GM18508 (cell line): ENCODE data around the gene NPHP4.
"Not testable (repeated sequence)": the region's sequence is repeated elsewhere in the genome, so short reads cannot be mapped to it uniquely, and the experiment has no call there.

ENCODE experiments used
- ATAC-seq: cut with Tn5 transposase; IDR thresholded peaks from one replicate; pipeline ENCODE4 v1.9.1; 2021; ENCODE audit warnings: moderate number of reproducible peaks; ENCODE audit not compliant: insufficient read depth, unreplicated experiment

NPHP4 gene

DNA sequence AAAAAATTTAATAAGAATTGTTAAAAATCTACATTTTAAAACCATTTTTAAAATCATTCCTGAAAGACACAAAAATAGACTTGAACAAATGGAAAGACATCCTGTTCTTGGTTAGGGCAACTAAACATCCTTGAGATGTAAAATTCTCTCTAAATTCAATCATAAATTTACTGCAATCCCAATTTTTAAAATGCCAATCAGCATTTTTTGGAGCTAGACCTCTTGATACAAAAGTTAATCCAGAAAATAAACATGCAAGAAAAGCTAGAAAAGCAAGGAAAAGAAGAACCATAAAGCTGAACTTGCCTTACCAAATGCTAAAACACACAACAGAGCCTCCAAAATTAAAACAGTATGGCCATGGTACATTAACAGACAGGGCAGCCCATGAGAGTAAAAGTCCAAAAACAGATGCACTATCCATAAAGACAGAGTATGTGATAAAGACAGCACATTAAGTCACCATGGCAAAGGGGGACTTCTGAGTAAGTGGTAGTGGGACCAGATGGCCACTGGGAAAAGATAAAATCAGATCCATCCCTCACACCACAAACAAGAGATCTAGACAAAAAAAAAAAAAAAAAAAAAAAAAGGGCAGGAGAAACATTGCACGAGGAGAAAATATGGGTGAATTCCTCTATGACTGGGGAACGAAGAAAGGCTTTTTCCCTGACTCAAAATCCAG, 51.4 kb downstream of the NPHP4 start:
- ATAC-seq, result no peak

DNA sequence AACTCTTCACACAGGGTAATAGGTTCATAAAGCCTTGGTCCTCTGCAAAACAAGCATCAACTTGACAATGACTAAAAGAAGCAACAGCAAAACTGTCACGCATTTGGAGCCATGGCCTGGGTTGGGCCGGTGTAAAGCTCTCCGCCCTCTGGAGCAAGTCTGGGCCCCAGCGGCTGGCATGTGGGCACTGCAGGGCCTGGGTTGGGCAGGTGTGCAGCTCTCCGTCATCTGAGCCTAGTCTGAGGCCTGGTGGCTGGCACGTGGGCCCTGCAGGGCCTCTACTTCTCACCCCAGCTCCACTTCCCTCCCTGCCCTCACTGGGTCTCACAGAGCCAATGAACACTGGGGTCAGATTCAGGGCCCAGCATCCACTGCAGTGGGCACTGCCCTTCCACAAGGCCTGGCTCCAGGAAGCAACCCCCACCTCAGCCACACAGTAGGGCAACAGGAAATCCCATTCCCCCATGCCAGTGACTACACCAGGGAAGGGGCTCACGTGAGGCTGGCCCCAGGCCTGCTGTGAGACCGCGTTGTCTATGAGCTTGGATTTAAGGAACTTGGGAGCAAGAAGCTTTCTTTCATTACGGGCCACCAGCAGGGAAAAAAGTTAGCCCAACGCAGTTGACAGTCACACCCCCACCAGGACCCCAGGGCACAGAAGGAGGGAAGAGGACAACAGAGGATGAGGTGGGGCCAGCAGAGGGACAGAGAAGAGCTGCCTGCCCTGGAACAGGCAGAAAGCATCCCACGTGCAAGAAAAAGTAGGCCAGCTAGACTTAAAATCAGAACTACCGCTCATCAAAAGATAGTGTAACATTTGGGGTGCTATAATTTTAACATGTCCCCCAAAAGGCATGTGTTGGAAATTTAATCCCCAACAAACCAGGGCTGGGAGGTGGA, 52.7 kb downstream of the NPHP4 start:
- no peak for ATAC-seq

DNA sequence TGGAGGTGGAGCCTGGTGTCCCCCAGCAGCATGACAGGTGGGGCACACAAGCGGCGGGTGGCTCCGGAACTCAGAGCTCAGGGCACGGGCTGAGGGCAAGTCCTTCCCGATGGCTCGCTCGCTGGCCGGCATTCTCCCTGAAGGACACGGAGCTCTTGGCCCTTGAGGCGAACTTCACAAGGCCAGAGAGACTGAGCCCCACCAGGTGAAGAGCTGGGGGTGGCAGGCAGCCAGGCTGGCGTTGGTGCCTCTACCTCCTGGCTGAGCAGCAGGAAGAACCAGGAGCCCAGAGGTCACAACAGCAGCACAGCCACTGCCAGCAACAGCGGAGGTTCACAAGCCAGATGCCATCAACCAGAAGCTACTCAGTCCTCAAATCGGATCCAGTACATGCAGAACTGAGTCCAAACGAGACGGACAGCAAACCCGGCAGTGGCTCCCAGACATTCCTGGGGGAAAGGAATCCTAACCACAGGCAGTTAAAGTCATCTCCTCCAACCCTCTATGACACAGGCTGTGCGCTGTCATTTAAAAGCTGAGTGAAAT, 54.1 kb downstream of the NPHP4 start:
- no peak for ATAC-seq

DNA sequence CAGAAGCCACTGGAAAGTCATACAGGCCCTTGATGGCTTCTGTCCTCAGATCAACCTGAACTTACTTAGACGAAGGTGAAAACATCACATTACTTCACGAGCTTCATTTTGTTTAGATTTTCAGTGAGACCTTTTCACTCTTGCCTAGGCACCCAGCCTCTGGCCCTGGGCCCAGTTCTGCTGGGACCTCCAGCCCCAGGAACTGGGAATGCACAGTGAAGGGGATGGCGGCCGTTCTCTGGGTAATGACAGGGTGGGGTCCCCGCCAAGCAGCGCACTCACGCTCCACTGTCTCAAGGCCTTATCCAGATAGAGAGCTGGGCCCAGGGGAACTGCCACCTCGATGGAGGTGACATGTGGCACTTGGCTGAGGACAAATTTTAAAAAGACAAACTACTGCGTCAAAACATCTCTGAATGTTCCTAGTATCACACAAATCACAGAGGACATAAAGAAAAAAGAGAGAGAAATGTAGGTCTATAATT, 54.8 kb downstream of the NPHP4 start:
- ATAC-seq, result no peak

DNA sequence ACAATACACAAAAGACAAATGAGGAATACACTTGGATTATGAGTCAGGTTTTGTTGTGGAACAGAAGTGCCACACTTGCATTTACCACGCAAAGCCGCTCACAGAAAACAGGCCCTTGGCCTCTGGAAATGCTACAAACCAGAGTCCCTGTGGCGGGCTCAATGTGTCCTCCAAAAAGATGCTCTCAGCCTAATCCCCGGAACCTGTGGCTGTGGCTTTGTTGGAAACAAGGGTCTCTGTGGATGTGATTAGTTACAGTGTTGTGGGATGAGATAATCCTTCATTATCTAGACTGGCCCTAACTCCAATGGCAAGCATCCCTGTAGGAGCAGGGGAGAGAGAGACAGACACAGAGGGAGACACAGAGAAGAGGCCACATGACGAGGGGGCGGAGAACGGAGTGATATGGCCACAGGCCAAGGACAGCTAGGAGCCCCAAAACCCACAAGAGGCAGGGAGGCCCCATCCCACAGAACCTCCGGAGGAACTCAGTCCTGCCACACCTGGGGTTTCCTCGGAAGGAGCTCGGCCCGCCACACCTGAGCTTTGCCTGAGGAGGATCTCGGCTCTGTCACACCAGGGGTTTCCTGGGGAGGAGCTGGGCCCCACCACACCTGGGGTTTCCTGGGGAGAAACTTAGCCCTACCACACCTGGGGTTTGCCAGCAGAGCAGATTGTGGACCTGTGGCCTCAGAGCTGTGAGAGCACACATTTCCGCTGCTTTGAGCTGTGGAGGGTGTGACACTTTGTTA, 55.4 kb downstream of the NPHP4 start:
- ATAC-seq, result no peak

DNA sequence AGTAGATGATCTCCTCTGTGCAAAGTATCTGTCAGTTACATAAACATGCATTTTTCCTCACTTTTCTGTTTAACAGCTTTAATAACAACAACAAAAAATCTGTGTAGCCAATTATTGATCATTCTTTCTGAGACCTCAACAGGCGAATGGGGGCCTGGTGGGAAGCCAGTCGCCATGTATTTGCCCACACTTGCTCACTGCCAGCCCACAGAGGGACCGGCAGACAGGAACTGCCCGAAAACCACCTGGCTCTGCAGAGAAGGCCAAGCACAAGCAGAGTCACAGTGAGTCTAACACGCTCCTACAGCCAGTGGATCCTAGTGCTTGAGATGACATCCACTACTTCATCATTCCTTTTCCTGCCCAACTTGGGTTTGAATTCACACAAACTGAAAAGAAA, 56.1 kb downstream of the NPHP4 start:
- ATAC-seq, result no peak

DNA sequence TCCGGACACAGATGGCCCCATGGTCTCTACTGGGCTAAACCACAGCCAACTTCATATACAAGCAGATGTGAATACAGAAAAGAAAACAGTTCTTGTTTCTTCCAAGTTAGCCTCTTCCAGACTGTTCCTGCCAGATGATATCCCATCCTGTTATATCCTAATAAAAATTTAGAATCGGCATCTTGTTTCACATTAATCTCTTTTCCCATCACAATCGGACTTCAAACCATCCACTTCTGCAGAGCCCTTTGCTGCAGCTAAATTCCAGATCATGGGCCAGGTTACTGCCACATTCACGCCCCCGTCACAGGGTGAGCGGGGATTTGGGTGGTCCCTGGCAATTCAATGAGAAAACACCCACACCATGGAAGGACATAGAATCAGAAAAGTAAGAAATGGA, 57.2 kb downstream of the NPHP4 start:
- ATAC-seq, result no peak

DNA sequence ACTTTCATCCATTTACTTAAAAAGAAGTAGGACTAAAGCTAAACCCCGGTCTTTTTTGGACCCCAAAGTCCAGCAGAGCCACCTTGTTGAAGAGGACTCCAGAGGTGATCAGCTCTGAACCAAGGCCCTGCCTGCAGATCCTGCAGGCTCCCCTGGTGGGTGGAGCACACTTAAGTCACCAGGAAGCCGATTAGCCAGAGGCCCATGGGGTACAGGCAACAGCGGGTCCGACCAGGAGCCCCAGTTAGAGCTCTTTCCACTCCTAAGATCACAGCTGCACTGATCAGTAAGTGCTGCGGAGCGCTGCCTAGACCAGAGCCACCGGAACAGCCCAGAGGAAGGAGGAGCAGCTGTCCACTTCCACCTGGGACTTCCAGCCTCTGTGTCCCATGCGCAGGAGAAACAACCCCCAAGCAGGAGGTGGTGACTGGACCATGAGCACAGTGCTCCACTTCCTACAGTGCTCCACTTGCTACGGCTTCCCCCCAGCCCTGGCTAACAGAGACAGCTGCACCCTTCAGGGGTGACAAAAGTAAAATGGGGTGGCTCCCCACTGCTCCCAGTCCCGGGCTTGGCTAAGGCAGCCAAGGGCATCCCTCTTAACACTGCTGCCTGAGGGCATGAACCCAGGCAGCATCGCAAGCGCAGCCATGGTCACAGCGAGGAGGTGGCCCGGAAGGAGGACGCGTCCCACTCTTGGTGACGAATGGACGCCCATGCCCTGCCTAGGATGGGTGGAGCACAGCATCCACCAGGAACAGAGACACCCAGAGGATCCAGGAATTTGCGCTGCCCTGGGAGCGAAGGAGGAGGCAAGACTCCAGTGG, 58.0 kb downstream of the NPHP4 start:
- ATAC-seq, result no peak

DNA sequence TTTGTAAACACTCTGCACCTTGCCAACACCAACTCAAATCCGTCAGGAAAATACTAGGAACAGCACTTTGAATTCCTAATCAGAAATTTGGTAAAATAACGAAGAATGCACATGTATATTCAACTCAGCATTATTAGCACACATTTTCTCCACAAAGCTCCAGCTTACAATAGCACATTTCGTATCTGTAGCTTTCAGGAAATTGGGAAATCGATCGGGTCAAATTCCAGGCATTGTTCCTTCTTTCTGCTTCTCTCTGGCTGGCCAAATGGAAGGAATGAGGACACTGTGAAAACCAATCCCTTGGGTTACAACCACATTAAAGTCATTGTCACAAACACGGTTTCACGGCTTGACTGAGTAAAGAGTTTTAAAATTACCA, 58.6 kb downstream of the NPHP4 start:
- no peak for ATAC-seq

DNA sequence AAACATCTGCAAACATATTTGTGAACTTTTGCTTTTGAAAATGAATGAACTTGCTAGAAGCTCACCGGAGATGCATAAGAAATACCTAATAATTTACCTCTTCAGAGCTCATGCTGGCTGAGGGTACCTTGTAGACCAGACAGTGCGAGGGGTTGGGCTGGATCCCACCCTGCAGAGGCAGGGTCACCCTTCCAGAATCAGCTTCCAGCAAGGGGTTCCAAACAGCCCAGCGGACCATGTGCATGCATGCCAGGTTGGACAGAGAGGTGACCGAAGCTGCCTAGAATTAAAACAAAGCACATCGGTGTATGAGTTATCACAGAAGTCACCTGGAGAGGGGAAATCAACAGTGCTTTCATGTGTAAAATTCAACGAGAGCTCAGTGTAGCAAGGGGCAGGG, 59.2 kb downstream of the NPHP4 start:
- no peak for ATAC-seq

DNA sequence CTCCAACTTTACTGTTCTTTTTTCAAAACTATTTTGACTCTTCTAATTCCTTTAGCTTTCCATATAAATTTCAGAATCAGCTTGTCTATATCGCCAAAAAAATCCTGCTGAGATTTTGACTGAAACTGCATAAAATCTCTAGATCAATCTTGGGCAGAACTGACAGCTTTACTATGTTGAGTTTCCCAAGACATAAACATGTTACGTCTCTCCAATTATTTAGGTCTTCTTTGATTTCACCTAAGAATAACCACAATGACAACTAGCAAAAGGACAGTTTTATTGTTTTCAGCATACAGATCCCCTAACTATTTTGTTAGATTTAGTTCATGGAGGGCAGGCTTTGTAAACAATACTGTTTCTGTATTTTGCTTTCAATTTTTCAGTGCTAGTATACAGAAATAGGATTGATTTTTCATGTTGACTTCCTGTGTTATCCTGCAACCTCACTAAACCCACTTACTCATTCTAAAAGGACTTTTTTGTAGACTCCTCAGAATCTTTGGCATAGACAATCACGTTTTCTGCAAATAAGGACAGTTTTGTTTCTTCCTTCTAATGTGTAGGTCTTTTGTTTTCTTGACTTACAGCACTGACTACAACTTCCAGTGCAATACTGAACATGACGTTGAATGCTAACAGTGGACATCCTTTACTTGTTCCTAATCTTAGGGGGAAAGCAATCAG, 63.4 kb downstream of the NPHP4 start:
- ATAC-seq, result no peak

DNA sequence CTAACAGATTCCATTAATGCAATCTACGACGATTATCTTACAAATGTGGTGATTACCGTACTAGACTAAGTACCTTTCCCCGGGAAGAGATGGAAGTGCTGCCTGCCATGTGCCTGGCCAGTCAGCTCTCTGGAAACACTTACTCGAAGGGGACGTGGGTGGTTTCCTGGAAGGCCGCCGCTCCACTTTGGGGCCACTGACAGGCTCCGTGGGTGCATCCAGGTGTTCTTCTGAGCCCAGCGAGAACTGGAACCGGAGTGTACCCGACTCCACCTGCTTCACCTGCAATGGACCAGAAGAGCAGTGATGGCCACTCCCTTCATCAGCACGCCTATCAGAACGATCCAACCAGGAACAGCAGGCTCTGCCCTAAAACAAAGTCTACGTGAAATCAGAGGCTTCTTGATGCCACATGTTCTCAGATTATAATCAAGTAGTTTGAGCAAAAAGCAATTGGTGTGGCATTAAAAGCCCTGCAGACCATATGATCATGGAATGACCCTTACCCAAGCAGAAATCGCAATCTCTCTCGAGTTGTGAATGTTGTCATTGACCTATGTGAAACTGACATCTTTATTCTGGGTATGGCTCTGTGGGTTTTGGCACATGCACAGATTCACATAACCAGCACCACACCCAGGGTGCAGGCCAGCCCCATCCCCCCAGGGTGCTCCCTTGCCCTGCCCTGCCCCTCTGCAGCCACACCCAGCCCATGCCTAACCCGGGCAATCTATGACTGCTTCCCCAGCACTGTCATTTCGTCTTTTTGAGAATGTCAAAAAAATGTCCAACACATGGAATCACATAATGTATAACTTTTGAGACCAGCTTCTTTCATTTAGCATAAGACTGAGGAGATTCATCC, 64.5 kb downstream of the NPHP4 start:
- ATAC-seq, result no peak

DNA sequence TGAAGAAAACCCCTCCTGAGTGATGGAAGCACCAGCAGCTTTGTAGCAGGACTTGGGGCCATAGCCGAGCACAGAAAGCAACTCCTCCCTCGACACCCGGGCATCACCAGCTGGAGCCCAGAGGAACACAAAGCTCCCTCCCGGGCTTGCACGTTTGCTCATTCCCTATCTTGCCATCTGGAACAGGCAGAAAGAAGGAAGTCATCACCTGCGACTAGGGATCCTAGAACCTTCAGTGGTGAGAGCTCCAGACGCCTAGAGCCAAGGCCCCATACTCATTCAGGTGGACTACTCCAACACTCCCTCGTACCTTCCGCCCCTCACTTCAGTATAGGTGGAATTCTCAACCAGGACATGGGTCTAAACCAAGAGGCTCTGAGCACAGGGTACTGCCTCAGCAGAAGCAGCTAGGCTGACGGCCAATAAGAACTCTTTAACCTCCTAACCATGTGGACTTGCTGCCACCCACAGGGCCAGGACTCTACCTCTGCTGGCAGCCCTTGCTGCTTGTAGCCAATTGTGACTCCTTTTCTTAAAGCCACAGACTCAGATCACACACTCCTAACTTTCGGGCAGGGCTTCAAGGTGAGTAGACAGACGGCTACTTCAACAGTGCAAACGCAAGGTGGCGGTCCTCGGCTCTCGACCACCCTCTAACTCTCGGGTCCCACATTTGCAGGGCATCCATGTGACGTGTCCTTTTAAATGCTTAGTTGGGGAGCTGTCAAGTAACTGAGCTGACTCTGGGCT, 65.4 kb downstream of the NPHP4 start:
- no peak for ATAC-seq

DNA sequence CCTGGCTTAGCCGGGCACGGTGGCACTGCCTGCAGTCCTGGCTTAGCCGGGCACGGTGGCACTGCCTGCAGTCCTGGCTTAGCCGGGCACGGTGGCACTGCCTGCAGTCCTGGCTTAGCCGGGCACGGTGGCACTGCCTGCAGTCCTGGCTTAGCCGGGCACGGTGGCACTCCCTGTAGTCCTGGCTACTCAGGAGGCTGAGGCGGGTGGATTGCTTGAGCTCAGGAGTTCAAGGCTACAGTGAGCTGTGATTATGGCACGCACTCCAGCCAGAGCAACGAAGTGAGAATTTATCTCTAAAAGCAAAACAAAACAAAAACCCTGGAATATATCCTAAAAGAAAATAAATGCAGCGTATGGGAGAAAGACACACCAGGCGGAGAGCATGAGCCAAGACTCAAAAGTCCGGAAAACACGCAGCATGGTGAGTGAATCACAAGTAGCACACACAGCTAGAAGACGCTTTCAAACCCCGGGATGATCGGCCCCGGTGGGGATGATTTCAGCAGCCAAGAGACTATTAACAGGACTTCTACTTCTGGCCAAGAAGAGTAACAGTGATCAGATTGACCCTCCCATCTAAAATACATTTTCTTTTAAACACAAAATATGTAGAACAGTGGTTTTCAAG, 69.4 kb downstream of the NPHP4 start:
- ATAC-seq, result not testable (repeated sequence)

DNA sequence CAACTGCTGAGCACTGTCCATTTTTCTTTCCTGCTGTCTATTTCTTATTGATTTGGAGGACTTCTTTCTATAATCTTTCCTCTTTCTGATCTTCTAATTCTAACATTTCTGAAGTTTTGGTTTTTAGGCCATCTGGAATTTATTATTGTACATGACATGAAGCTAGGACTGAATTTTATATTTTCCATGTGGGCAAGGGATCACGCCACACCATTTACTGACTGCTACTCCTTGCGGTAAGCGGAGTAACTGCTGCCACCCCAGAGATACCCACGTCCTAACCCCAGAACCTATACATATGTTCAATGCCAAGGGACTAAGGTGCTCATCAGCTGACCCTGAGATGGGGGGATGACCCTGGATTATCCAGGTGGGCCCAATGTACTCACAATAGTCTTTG, 70.6 kb downstream of the NPHP4 start:
- ATAC-seq, result no peak

DNA sequence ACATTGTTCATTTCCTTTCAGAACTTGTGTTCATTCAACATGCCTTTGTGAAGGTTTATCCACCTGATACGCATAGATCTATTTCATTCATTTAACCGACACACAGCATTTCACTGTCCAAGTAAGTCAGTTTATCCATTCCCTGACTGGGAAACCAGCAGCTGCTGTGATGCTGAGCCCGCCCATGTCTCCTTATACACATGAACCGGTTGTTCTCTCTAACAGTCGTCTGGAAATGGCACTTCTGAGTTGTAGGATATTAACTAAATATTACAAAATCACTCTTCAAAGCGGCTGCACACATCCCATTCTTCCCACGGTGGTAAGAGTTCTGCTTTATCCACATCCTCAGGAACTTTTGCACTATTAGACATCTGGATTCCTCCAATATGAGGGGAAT, 71.1 kb downstream of the NPHP4 start:
- ATAC-seq, result no peak

DNA sequence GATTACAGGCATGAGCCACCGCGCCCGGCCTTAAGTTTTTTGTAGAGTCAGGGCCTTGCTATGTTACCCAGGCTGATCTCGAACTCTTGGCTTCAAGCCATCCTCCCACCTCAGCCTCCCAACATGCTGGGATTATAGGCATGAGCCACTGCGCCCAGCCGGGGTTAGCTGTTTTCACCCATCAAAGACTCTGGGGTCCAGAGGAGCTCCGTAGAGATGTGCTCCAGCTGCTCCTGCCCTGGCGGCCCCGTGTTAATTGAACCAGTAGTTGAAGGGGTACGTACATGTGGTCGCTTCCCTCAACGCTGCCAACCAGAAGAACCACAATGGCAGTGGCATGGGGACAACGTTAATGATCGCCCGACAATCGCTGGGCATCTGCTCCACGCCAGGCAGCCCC, 72.0 kb downstream of the NPHP4 start:
- no peak for ATAC-seq
